ENCODE data around the gene CSNK1D.
A peak's percentile ranks its signal among the peaks of the same experiment; 100 is the strongest.

Gene CSNK1D

GRCh38 chr17:82267575-82268379, 5.7 kb downstream of the CSNK1D start (continued):
- no peak for TF ChIP-seq ZNF433 (tag by site-specific recombination; IDR thresholded peaks at IDR 0.05; ENCODE audit: low read depth)
- TF ChIP-seq, protein P1, sequence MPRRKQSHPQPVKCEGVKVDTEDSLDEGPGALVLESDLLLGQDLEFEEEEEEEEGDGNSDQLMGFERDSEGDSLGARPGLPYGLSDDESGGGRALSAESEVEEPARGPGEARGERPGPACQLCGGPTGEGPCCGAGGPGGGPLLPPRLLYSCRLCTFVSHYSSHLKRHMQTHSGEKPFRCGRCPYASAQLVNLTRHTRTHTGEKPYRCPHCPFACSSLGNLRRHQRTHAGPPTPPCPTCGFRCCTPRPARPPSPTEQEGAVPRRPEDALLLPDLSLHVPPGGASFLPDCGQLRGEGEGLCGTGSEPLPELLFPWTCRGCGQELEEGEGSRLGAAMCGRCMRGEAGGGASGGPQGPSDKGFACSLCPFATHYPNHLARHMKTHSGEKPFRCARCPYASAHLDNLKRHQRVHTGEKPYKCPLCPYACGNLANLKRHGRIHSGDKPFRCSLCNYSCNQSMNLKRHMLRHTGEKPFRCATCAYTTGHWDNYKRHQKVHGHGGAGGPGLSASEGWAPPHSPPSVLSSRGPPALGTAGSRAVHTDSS (tag by site-specific recombination; IDR thresholded peaks at IDR 0.05): no peak
- TF ChIP-seq ZNF785 (tag by site-specific recombination; IDR thresholded peaks at IDR 0.05): no peak
- 0 out of 2 replicates have a peak, but pooled peaks have one; percentile 12 for TF ChIP-seq ZNF677 (tag by site-specific recombination; IDR thresholded peaks at IDR 0.05)
- TF ChIP-seq PATZ1 (tag by site-specific recombination; IDR thresholded peaks at IDR 0.05): peak; percentile 84
- TF ChIP-seq GLI4 (tag by site-specific recombination; IDR thresholded peaks at IDR 0.05): 0 out of 2 replicates have a peak, but pooled peaks have one; percentile 63
- TF ChIP-seq ZNF324 (tag by site-specific recombination; IDR thresholded peaks at IDR 0.05): peak; percentile 45; the same call in 1 of the 2 replicates
- TF ChIP-seq ZNF548 (tag by site-specific recombination; IDR thresholded peaks at IDR 0.05): no peak
- TF ChIP-seq ZNF623 (tag by site-specific recombination; IDR thresholded peaks at IDR 0.05): peak; percentile 5; the same call in 1 of the 2 replicates
- no peak for TF ChIP-seq ZNF221 (tag by site-specific recombination; IDR thresholded peaks at IDR 0.05; ENCODE audit: borderline replicate concordance)
- TF ChIP-seq ZNF416 (tag by site-specific recombination; IDR thresholded peaks at IDR 0.05): no peak
- TF ChIP-seq ZNF223 (tag by site-specific recombination; IDR thresholded peaks at IDR 0.05): 0 out of 2 replicates have a peak, but pooled peaks have one; percentile 77
- TF ChIP-seq, protein P2, sequence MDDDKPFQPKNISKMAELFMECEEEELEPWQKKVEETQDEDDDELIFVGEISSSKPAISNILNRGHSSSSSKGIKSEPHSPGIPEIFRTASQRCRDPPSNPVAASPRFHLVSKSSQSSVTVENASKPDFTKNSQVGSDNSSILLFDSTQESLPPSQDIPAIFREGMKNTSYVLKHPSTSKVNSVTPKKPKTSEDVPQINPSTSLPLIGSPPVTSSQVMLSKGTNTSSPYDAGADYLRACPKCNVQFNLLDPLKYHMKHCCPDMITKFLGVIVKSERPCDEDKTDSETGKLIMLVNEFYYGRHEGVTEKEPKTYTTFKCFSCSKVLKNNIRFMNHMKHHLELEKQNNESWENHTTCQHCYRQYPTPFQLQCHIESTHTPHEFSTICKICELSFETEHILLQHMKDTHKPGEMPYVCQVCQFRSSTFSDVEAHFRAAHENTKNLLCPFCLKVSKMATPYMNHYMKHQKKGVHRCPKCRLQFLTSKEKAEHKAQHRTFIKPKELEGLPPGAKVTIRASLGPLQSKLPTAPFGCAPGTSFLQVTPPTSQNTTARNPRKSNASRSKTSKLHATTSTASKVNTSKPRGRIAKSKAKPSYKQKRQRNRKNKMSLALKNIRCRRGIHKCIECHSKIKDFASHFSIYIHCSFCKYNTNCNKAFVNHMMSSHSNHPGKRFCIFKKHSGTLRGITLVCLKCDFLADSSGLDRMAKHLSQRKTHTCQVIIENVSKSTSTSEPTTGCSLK (tag by site-specific recombination; IDR thresholded peaks at IDR 0.05): no peak
- TF ChIP-seq PRDM10 (tag by site-specific recombination; IDR thresholded peaks at IDR 0.05): peak; percentile 60
- no peak for TF ChIP-seq ZNF747 (tag by site-specific recombination; IDR thresholded peaks at IDR 0.05)
- TF ChIP-seq KLF8 (tag by site-specific recombination; IDR thresholded peaks at IDR 0.05): peak; percentile 25; the same call in 1 of the 2 replicates
- TF ChIP-seq ZNF391 (tag by site-specific recombination; IDR thresholded peaks at IDR 0.05; ENCODE audit: borderline replicate concordance, low read depth): peak; percentile 39; the same call in 1 of the 2 replicates
- peak; percentile 49; the same call in 1 of the 2 replicates for TF ChIP-seq ZNF366 (tag by site-specific recombination; conservative IDR thresholded peaks at IDR 0.05)
- TF ChIP-seq ZNF311 (tag by site-specific recombination; IDR thresholded peaks at IDR 0.05; ENCODE audit: borderline replicate concordance): no peak
- no peak for TF ChIP-seq ZFP69B (tag by site-specific recombination; IDR thresholded peaks at IDR 0.05)
- 0 out of 2 replicates have a peak, but pooled peaks have one; percentile 11 for TF ChIP-seq SP3 (tag by site-specific recombination; IDR thresholded peaks at IDR 0.05)
- TF ChIP-seq ZNF239 (tag by site-specific recombination; IDR thresholded peaks at IDR 0.05): no peak
